Stomach smooth muscle (tissue), 2 donors: ENCODE results near the gene RBM24.

Experiments used
- H3K27ac ChIP-seq: one replicate; pipeline ENCODE4 v1.7.0; 2013; ENCODE audit warnings: mild to moderate bottlenecking, low read length, inconsistent platforms
- H3K27me3 ChIP-seq, 2 donors: one replicate each; pipeline ENCODE4 v1.7.0; 2013; ENCODE audit warnings: low read length in 2 of 2; ENCODE audit not compliant: insufficient read depth in 2 of 2, control insufficient read depth in 1 of 2
- H3K36me3 ChIP-seq, 2 donors: one replicate each; pipeline ENCODE4 v1.7.0; 2013; ENCODE audit warnings: low read length in 2 of 2; ENCODE audit not compliant: control insufficient read depth in 2 of 2, insufficient read depth in 2 of 2
- H3K4me1 ChIP-seq: one replicate; pipeline ENCODE4 v1.7.0; 2013; ENCODE audit warnings: low read length; ENCODE audit not compliant: control insufficient read depth, insufficient read depth
- H3K4me3 ChIP-seq, 2 donors: one replicate each; pipeline ENCODE4 v1.7.0; 2013; ENCODE audit warnings: low read length in 2 of 2
- H3K9ac ChIP-seq, 2 donors: one replicate each; pipeline ENCODE4 v1.7.0; 2013; ENCODE audit warnings: low read length in 2 of 2, mild to moderate bottlenecking in 1 of 2
- H3K9me3 ChIP-seq, 2 donors: one replicate each; pipeline ENCODE4 v1.7.0; 2013; ENCODE audit warnings: low read length in 2 of 2; ENCODE audit not compliant: control insufficient read depth in 2 of 2
- donor health status: healthy.
- donor health status: Pancreatic carcinoma.

RBM24 gene

GRCh38 chr6:17341117-17341805 is 60.1 kb downstream of the RBM24 start:
- H3K9me3 ChIP-seq: no peaks in the 10 kb centered on the region

DNA sequence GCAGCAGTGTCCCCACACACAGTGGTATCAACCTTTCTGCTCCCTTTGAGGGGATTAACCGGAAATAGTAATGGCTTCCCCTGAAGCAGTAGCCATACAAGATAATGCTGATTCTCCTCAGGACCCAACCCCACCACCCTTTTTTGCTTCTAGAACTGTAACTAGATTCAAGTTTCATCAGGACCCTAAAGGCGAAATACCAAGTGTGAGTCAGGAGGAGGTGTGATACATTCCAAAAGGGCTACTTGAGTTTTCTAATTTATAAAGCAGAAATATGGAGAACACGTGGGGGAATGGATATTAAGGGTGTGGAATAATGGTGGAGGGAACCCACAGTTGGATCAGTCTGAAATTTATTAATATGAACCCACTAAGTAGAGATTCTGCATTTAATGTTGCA is 60.7 kb downstream of the RBM24 start:
- Histone ChIP-seq H3K9me3 (no peaks in the 10 kb centered on the region), H3K36me3 (no peaks in the 10 kb centered on the region), H3K9ac (no peak overlapping the region), H3K27me3 (no peaks in the 10 kb centered on the region), H3K4me1 (peaks cover 3% of the 10 kb centered on the region), H3K4me3 (no peak overlapping the region), H3K27ac (no peak overlapping the region)

More at GRCh38 chr6:17341117-17341805, 60.1 kb downstream of the RBM24 start:
- Histone ChIP-seq H3K27me3 (no peaks in the 10 kb centered on the region), H3K4me3 (no peak overlapping the region), H3K9ac (no peak overlapping the region), H3K4me1 (peaks cover 6% of the 10 kb centered on the region), H3K36me3 (no peaks in the 10 kb centered on the region), H3K27ac (no peak overlapping the region)

- H3K9me3 ChIP-seq: no peaks in the 10 kb centered on the region
- H3K9ac ChIP-seq: no peak overlapping the region
- no peaks in the 10 kb centered on the region for H3K36me3 ChIP-seq
- H3K27ac ChIP-seq: no peak overlapping the region
- no peaks in the 10 kb centered on the region for H3K4me1 ChIP-seq
- no peaks in the 10 kb centered on the region for H3K27me3 ChIP-seq
- H3K4me3 ChIP-seq: no peak overlapping the region
These were observed 62.1 kb downstream of the RBM24 start for GRCh38 chr6:17343215-17343614.
